ENCODE measurements around the gene GRID1. TPM values are rescaled to one million over a fixed set of nuclear protein-coding genes. Genes with fewer than 3 reads are reported as not detected.

GRID1 gene
- total and polyA plus RNA-seq, 11 donors = 0.69 to 3.4 (median 1.6) TPM

- Histone ChIP-seq H3K36me3 (no peaks in the 10 kb centered on the region), H3K27me3 (no peaks in the 10 kb centered on the region), H3K4me1 (no peaks in the 10 kb centered on the region), H3K27ac (no peak overlapping the region), H3K9me3 (no peaks in the 10 kb centered on the region), H3K4me3 (no peak overlapping the region)
- DNase-seq (no peak), ATAC-seq (no peak)
- 61 to 75% (median 68%) methylated on average over 6 of the region's 6 CpGs for WGBS, 4 donors
- intact Hi-C loops (cut with DNase I) = no loop called here
- TF ChIP-seq, protein P1, sequence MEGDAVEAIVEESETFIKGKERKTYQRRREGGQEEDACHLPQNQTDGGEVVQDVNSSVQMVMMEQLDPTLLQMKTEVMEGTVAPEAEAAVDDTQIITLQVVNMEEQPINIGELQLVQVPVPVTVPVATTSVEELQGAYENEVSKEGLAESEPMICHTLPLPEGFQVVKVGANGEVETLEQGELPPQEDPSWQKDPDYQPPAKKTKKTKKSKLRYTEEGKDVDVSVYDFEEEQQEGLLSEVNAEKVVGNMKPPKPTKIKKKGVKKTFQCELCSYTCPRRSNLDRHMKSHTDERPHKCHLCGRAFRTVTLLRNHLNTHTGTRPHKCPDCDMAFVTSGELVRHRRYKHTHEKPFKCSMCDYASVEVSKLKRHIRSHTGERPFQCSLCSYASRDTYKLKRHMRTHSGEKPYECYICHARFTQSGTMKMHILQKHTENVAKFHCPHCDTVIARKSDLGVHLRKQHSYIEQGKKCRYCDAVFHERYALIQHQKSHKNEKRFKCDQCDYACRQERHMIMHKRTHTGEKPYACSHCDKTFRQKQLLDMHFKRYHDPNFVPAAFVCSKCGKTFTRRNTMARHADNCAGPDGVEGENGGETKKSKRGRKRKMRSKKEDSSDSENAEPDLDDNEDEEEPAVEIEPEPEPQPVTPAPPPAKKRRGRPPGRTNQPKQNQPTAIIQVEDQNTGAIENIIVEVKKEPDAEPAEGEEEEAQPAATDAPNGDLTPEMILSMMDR (IDR thresholded peaks at IDR 0.05) = no peak
- no peak for TF ChIP-seq POLR2A (IDR thresholded peaks at IDR 0.05)
These were observed 503.8 kb downstream of the GRID1 start for GRCh38 chr10:85862771-85863170.

GRCh38 chr10:85861513-85862197, 504.9 kb downstream of the GRID1 start:
- Histone ChIP-seq H3K4me3 (no peak overlapping the region), H3K27me3 (no peaks in the 10 kb centered on the region), H3K4me1 (no peaks in the 10 kb centered on the region), H3K27ac (no peak overlapping the region), H3K36me3 (no peaks in the 10 kb centered on the region), H3K9me3 (no peaks in the 10 kb centered on the region)
- no peak for ATAC-seq
- 72 to 82% (median 78%) methylated on average over 3 of the region's 3 CpGs for WGBS, 4 donors
- no peak for TF ChIP-seq POLR2A (IDR thresholded peaks at IDR 0.05)
- TF ChIP-seq, protein P1 (IDR thresholded peaks at IDR 0.05) = no peak
- intact Hi-C loops (cut with DNase I) = no loop called here
- no peak for DNase-seq

- Histone ChIP-seq H3K36me3 (no peaks in the 10 kb centered on the region), H3K4me1 (no peaks in the 10 kb centered on the region), H3K27me3 (no peaks in the 10 kb centered on the region), H3K4me3 (no peak overlapping the region), H3K27ac (no peak overlapping the region), H3K9me3 (no peaks in the 10 kb centered on the region)
- WGBS, 4 donors = 79 to 89% (median 82%) methylated on average over 2 of the region's 2 CpGs
- DNase-seq = no peak
- intact Hi-C loops (cut with DNase I) = no loop called here
- TF ChIP-seq POLR2A (IDR thresholded peaks at IDR 0.05) = no peak
- TF ChIP-seq, protein P1 (IDR thresholded peaks at IDR 0.05) = no peak
- no peak for ATAC-seq
These were observed 506.7 kb downstream of the GRID1 start for GRCh38 chr10:85859859-85860258.

DNA sequence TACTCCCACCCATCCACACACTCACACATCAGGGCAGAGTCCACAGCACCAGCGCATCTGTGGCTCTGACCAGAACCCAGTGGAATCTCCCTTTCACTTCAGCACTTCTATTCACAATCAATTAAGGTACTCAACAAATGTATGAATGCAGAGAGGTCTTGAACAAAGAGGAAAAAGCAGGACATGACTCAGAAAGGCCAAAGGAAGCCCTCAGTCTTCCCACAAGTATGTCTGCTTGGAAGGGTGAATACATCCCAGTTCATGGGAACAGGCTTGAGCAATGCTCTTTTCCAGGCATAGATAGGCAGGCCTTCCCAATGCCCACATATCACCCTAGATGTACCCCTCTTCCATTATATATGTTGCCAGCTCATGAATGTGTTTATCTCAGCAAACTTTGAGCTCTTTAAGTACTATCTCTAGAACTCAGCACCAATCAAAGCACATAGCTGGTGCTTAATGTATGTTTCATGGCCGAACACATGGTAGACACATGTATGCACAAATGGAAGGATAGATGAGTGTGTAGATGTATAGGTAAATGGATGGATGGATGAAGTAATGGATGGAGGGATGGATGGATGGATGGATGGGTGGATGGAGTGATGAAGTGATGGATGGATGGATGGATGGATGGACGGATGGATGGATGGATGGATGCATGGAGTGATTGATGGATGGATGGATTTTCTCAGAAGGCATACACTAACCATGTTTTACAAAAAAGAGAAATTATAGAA, 507.6 kb downstream of the GRID1 start:
- Histone ChIP-seq H3K27ac (no peak overlapping the region), H3K36me3 (no peaks in the 10 kb centered on the region), H3K4me3 (no peak overlapping the region), H3K4me1 (no peaks in the 10 kb centered on the region), H3K9me3 (no peaks in the 10 kb centered on the region), H3K27me3 (no peaks in the 10 kb centered on the region)
- TF ChIP-seq POLR2A (IDR thresholded peaks at IDR 0.05) = no peak
- TF ChIP-seq, protein P1 (IDR thresholded peaks at IDR 0.05) = no peak
- DNase-seq (no peak), ATAC-seq (no peak)
- intact Hi-C loops (cut with DNase I) = no loop called here
- 84 to 97% (median 92%) methylated on average over 3 of the region's 3 CpGs for WGBS, 4 donors
